HG03039 (cell line): ENCODE measurements around the gene DNPH1.
A peak's percentile ranks its signal among the peaks of the same experiment; 100 is the strongest.

ENCODE experiments used
- ATAC-seq: cut with Tn5 transposase; IDR thresholded peaks from one replicate; pipeline ENCODE4 v1.9.1; 2021; ENCODE audit warnings: mild to moderate bottlenecking, moderate library complexity; ENCODE audit not compliant: unreplicated experiment

DNPH1 gene

DNA sequence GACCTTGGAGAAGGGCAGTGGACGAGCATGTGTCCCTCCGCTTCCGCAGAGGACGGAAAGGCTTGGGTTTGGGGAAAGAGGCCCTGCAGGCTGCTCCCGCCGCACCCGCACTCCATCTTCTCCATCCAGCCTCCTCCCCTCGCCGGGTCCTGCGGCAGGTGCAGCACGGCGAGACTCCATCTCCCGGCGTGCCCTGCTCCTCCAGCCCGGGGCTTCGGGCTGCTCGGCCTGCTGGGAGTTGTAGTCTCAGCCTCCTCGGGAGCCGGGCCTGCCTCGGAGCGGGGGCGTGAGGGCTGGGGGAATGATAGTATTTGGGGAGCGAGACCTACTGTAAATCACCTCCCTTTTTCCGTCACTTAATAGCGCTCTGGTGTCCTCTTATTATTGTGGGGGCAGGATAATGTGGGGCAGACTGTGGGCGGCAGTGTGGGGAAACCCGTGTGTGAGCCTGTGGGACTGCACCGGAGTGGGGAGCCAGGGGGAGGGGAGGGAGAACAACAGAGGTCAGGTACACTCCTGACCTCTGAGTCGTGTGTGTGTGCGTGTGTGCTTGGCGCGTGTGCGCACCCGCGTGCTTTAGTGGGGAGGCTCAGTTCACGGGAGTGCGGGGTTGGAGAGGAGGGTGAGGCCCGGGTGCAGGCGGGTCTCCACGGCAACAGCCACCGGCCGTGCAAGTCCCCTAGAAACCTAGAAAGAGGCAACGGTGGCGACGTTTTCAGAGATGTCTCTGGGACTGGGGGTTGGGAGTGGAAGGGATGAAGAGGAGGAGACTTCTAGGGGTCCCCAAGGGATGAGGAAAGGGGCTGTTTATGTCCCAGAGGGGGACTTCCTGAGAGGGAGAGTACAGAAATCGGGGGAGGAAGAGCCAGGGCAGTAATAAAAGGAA, 18.1 kb upstream of the DNPH1 start:
- ATAC-seq: peak; percentile 64

DNA sequence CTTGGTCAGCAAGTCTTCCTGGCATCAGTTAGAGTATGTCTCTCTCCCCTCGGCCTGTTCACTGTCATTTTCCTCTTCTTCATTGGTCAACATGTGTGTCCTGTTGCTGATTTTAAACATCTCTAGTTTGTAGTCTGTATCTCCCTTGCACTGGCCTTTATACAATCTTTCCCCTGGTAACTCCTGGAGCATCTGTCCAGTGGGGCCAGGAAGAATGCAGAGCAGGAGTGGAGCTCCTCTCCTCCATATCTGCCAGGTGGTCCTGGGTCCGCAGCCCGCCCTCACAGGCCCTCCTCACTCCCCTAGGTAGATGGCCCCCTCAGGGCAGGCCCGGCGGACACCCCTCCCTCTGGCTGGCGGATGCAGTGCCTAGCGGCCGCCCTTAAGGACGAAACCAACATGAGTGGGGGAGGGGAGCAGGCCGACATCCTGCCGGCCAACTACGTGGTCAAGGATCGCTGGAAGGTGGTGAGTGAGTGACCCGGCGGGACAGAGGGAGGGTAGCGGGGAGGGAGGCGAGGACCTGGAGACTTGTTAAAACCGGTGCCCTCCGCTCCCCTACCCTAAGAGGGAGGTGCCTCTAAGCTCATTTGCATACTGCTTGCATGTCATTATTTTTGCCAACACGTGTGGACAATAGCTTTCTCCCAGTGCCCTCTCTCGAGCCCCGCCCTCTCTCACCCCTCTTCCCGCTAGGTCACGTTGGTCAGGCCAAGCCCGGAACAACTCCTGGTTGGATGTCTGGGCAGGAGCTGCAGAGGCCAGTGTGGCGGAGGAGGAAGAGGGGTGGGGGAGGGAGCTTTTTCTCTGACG, 17.2 kb upstream of the DNPH1 start:
- ATAC-seq: peak; percentile 6

GRCh38 chr6:43243664-43244321, 14.5 kb upstream of the DNPH1 start:
- no peak for ATAC-seq

- no peak for ATAC-seq
These were observed 13.8 kb upstream of the DNPH1 start, which contains the start of gene TTBK1 for GRCh38 chr6:43242908-43243663. Gene TTBK1, plus strand, starts transcription at chr6:43243481. Its CDS starts 3,180 bp downstream, at chr6:43246661.

- ATAC-seq: no peak
These were observed 12.2 kb upstream of the DNPH1 start for GRCh38 chr6:43241446-43241845.

- no peak for ATAC-seq
These were observed 11.7 kb upstream of the DNPH1 start for GRCh38 chr6:43240950-43241349.

GRCh38 chr6:43239054-43239453, 9.8 kb upstream of the DNPH1 start:
- ATAC-seq: no peak

DNA sequence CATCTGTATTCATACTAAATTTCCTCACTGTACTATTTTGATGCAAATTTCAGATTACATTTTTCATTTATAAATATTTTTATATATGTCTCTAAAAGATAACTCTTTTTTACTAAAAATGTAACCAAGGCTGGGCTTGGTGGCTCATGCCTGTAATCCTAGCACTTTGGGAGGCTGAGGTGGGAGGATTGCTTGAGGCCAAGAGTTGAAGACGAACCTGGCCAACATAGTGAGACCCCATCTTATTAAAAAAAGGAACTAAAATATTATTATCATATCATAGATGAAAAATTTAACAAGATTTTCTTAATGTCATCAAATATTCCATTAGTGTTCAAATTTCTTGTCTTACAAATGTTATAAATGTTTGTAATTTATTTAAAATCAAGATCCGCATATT, 6.6 kb upstream of the DNPH1 start:
- ATAC-seq: no peak

DNA sequence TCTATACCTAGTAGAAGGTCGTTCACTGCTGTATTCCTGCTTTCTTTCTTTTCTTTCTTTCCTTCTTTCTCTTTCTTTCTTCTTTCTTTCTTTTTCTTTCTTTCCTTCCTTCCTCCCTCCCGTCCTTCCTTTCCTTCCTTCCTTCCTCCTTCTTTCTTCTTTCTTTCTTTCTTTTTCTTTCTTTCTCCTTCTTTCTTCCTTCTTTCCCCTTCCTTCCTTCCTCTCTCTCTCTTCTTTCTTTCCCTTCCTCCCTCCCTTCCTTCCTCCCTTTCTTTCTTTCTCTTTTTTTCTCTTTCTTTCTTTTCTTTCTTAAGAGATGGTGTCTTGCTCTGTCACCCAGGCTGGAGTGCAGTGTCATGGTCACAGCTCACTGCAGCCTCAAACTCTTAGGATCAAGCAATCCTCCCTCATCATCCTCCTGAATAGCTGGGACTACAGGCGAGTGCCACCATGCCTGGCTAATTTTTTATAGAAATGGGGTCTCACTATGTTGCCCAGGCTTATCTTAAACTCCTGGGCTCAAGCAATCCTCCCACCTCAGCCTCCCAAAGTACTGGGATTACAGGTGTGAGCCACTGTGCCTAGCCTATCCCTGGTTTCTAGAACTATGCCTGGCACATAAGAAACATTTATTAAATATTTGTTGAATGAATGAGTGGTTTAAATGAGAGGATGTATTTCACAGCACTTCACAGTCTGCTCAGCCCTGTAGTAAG, 2.6 kb upstream of the DNPH1 start:
- no peak for ATAC-seq

DNA sequence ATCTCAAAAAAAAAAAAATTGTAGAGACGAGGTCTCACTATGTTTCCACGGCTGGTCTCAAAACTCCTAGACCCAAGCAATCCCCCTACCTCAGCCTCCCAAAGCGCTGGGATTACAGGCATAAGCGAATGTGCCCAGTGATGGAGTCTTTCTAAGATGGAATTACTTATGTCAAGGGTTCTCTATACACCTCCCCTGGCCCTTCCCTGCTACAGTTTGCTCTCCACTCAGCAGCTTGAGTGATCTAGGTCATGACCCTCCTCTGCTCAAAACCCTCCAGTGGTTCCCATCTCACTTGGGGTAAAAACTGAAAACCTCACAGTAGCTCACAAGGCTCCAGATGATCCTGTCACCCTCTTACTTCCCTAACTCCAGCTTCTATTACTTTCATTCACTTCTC, 1.8 kb upstream of the DNPH1 start:
- ATAC-seq: no peak

GRCh38 chr6:43229803-43230620, 731 bp upstream of the DNPH1 start:
- no peak for ATAC-seq

DNA sequence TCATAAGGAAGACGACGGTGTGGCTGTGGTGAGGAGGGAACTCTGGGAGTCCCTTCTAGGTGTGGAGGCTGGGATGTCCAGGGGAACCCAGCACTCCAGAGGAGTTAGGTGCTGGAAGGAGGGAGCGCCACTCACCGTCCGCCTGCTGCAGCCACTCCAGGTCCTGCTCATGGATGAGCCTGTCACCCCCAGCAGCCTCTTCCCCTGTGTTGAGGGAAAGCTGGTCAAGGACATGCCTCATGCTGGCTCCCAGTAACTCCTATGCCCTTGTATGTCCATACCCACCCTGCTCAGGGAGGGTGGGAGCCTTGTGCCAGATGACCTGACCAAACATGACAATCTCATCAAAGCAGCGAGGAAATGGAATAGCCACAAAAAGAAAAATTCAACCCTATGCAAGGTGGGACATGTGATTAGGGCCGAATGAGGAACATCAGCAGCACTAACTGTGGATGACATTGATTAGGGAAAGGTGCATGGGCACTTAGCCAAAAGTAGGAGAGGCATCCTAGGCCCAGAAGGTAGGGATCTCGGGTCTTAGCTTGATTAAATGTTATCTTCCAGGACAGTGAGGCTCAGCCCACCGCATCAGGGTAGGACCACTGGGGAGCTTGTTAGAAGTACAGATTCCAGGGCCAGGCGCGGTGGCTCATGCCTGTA, 3.0 kb downstream of the DNPH1 start:
- ATAC-seq: no peak

DNA sequence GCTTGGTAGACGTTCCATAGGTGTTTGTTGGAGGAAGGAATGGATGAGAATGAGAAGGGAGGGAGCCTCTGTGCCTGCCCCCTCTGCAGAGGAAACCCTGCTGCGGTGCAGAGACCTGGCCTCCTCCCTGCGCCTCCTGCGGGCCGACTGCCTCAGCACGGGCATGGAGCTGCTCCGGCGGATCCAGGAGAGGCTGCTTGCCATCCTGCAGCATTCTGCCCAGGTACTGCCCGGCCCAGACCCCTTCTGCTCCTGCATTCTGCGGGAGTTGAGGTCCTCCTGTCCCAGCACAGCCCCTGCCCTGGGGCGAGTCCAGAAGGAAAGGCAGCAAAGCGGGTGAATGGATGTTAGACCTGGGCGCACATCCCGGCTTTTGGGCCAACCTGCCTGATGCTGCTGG, 6.1 kb downstream of the DNPH1 start:
- ATAC-seq: no peak

- ATAC-seq: no peak
These were observed 6.7 kb downstream of the DNPH1 start for GRCh38 chr6:43222418-43223059.

DNA sequence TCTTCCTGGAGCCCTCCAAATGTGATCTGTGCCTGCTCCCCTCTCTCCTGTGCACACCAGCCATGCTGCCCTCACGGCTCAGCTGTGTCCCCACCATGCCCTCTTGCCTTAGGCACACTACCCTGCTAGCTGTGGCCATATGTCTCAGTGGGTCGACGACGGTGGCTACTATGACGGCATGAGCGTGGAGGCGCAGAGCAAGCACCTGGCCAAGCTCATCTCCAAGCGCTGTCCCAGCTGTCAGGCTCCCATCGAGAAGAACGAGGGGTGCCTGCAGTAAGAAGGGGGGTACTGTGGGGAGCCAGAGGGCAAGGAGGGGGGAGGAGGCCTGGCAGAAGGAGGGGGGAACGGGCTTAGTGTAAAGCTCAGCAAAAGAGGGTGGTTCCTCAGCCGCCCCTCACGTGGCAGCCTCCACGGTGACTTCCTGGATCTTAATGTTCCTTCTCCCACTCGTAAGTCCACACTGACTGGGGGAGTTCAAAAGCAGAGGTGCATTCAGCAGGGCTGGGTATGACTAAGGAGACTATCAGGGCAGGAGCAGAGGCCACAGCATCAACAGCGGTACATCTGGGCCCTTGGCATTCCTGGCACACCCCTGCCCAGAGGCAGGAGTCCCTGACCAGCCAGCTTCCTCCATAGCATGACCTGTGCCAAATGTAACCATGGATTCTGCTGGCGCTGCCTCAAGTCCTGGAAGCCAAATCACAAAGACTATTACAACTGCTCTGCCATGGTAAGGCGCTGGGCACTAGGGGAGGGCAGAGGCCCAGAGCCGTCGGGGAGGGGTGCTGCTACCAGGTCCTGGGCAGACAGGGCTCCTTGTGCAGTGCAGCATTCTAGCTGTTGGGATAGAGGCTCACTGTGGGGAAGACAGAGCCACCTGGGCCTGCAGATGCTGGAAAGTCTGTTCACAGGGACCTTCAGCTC, 8.0 kb downstream of the DNPH1 start:
- ATAC-seq: no peak

- no peak for ATAC-seq
These were observed 8.8 kb downstream of the DNPH1 start for GRCh38 chr6:43220439-43220951.

DNA sequence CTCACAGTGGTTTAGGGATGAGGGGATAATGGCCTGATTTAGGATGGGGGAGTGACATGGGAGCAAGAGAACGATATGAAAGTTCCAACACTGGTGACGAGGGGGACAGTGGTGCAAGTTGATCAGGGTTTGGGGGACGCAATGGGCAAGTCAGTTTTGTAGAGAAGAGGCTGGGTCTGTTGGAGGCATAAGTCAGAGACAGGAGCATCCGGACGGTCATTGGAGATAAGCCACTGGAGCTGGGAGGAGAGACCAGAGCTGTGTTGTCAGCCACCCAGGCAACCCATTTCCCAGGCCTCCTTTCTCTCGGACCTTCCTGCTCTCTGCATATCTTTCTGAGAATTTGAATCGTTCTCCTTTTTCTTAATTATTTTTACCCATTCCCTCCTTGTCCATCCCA, 9.5 kb downstream of the DNPH1 start:
- no peak for ATAC-seq
